ENCODE measurements around the gene DLG1.

Gene DLG1

GRCh38 chr3:196995646-196996355 lies 302.6 kb downstream of the DLG1 start:
- no peak for ATAC-seq

- no peak for ATAC-seq
These were observed 303.4 kb downstream of the DLG1 start for GRCh38 chr3:196995027-196995426.

- no peak for ATAC-seq
These were observed 304.4 kb downstream of the DLG1 start for GRCh38 chr3:196994056-196994455.
